ENCODE data around the gene SELP.

- no peak for TF ChIP-seq CTCF (IDR thresholded peaks at IDR 0.05)
- no peak for TF ChIP-seq E2F4 (CRISPR knock-in tag; IDR thresholded peaks at IDR 0.05; ENCODE audit: borderline replicate concordance, low read depth)
- TF ChIP-seq CBFB (CRISPR knock-in tag; IDR thresholded peaks at IDR 0.05; ENCODE audit: low read depth), result no peak
- no peak for TF ChIP-seq FOXK1 (CRISPR knock-in tag; IDR thresholded peaks at IDR 0.05)
- no peak for TF ChIP-seq ZNF425 (CRISPR knock-in tag; conservative IDR thresholded peaks at IDR 0.05)
- TF ChIP-seq ZBTB21 (CRISPR knock-in tag; IDR thresholded peaks at IDR 0.05; ENCODE audit: borderline replicate concordance), result no peak
- no peak for TF ChIP-seq CREB1 (CRISPR knock-in tag; IDR thresholded peaks at IDR 0.05)
- no peak for TF ChIP-seq MAX (CRISPR knock-in tag; IDR thresholded peaks at IDR 0.05)
- TF ChIP-seq ATF1 (CRISPR knock-in tag; IDR thresholded peaks at IDR 0.05), result no peak
- TF ChIP-seq JAZF1 (CRISPR knock-in tag; IDR thresholded peaks at IDR 0.05), result no peak
- no peak for TF ChIP-seq ZMAT4 (CRISPR knock-in tag; IDR thresholded peaks at IDR 0.05)
- no peak for TF ChIP-seq TEAD1 (CRISPR knock-in tag; IDR thresholded peaks at IDR 0.05)
Observed at GRCh38 chr1:169568497-169568896, 61.4 kb downstream of the SELP start.
